RWPE2 (cell line): ENCODE results near the gene MED9.

Experiments
- ATAC-seq: fragments of 200-7000 bp; cut with Tn5 transposase; 3 replicates; pipeline ENCODE4 v1.9.1; 2021; ENCODE audit warnings: low read depth
- DNase-seq: peaks from one replicate; pipeline ENCODE4 v3.0.0-alpha.2; 2020; ENCODE audit warnings: low spot score
- H3K27ac ChIP-seq: fragments of 450-650 bp; 2 replicates; pipeline ENCODE4 v1.5.1; 2017; ENCODE audit warnings: mild to moderate bottlenecking; ENCODE audit not compliant: poor library complexity, severe bottlenecking
- H3K27me3 ChIP-seq: fragments of 250-450 bp; sonication (Bioruptor Pico); 2 replicates; pipeline ENCODE4 v1.5.1; 2021; ENCODE audit warnings: mild to moderate bottlenecking, moderate library complexity; ENCODE audit not compliant: insufficient read depth, poor library complexity, severe bottlenecking
- H3K36me3 ChIP-seq: fragments of 250-450 bp; sonication (Bioruptor Pico); 2 replicates; pipeline ENCODE4 v1.5.1; 2020; ENCODE audit warnings: low read depth, mild to moderate bottlenecking, moderate library complexity
- H3K4me1 ChIP-seq: fragments of 250-450 bp; sonication (Bioruptor Pico); 2 replicates; pipeline ENCODE4 v1.5.1; 2021; ENCODE audit warnings: mild to moderate bottlenecking, moderate library complexity; ENCODE audit not compliant: insufficient read depth, poor library complexity, severe bottlenecking
- H3K4me3 ChIP-seq: fragments of 250-450 bp; sonication (Bioruptor Pico); 2 replicates; pipeline ENCODE4 v1.5.1; 2021; ENCODE audit warnings: mild to moderate bottlenecking, moderate library complexity; ENCODE audit not compliant: severe bottlenecking
- H3K9me3 ChIP-seq: fragments of 250-450 bp; sonication (Bioruptor Pico); 2 replicates; pipeline ENCODE4 v1.5.1; 2021; ENCODE audit warnings: mild to moderate bottlenecking, moderate library complexity; ENCODE audit not compliant: severe bottlenecking
- CTCF ChIP-seq: fragments of 450-650 bp; IDR thresholded peaks from one replicate; pipeline ENCODE4 v1.5.1; 2017; ENCODE audit warnings: mild to moderate bottlenecking, moderate library complexity; ENCODE audit not compliant: poor library complexity, severe bottlenecking

MED9 gene

GRCh38 chr17:17514361-17514992 is 37.7 kb downstream of the MED9 start:
- H3K36me3 ChIP-seq: no peaks in the 10 kb centered on the region
- TF ChIP-seq CTCF: no peak
- no peaks in the 10 kb centered on the region for H3K9me3 ChIP-seq
- ATAC-seq (no peak), DNase-seq (no peak)
- H3K4me3 ChIP-seq: no peak overlapping the region
- no peaks in the 10 kb centered on the region for H3K27me3 ChIP-seq
- H3K4me1 ChIP-seq: peaks cover 6% of the 10 kb centered on the region
- H3K27ac ChIP-seq: no peak overlapping the region

- DNase-seq: no peak
Measured at GRCh38 chr17:17514993-17515933, 38.5 kb downstream of the MED9 start.

GRCh38 chr17:17515934-17516930 is 39.4 kb downstream of the MED9 start:
- Histone ChIP-seq H3K4me3 (no peak overlapping the region), H3K4me1 (peaks cover 6% of the 10 kb centered on the region), H3K27ac (no peak overlapping the region), H3K9me3 (no peaks in the 10 kb centered on the region), H3K27me3 (no peaks in the 10 kb centered on the region), H3K36me3 (no peaks in the 10 kb centered on the region)
- no peak for TF ChIP-seq CTCF
- no peak for DNase-seq
- no peak for ATAC-seq

More at GRCh38 chr17:17514993-17515933, 38.5 kb downstream of the MED9 start:
- H3K9me3 ChIP-seq: no peaks in the 10 kb centered on the region
- no peak overlapping the region for H3K4me3 ChIP-seq
- ATAC-seq: no peak
- peaks cover 6% of the 10 kb centered on the region for H3K4me1 ChIP-seq
- no peaks in the 10 kb centered on the region for H3K27me3 ChIP-seq
- TF ChIP-seq CTCF: no peak
- no peaks in the 10 kb centered on the region for H3K36me3 ChIP-seq
- no peak overlapping the region for H3K27ac ChIP-seq

- Histone ChIP-seq H3K27ac (no peak overlapping the region), H3K9me3 (no peaks in the 10 kb centered on the region), H3K36me3 (no peaks in the 10 kb centered on the region), H3K4me1 (peaks cover 1% of the 10 kb centered on the region), H3K27me3 (no peaks in the 10 kb centered on the region), H3K4me3 (no peak overlapping the region)
- DNase-seq (no peak), ATAC-seq (no peak)
- TF ChIP-seq CTCF: no peak
Measured at GRCh38 chr17:17516941-17517720, 40.3 kb downstream of the MED9 start.
